Activated CD8-positive, alpha-beta T cell treated with anti-CD3 and anti-CD28 coated beads for 36 hours (primary cell): ENCODE data around the gene NAP1L4. TPM values are rescaled to one million over a fixed set of nuclear protein-coding genes. Genes with fewer than 3 reads are reported as not detected.

Source experiments
- ATAC-seq: fragments of 200-7000 bp; cut with Tn5 transposase; one replicate; pipeline ENCODE4 v1.10.0; 2021; ENCODE audit warnings: mild to moderate bottlenecking, moderate library complexity
- CTCF ChIA-PET: fragments of 350-600 bp; sonication (Branson Sonifier 250); formaldehyde crosslinking; loops from one replicate; lab custom pipeline; 2021; ENCODE audit warnings: antibody characterized with exemption; lab: Charles Lee
- POLR2A ChIA-PET: fragments of 350-600 bp; sonication (Branson Sonifier 250); formaldehyde crosslinking; loops from one replicate; lab custom pipeline; 2021; ENCODE audit warnings: antibody characterized with exemption; lab: Charles Lee
- DNase-seq: peaks from one replicate; pipeline ENCODE4 v3.0.0-alpha.2; 2020
- H3K27ac Mint-ChIP-seq: one replicate; pipeline ENCODE4 v1.8.0; 2021; ENCODE audit warnings: mild to moderate bottlenecking, mixed read lengths
- H3K27me3 Mint-ChIP-seq: one replicate; pipeline ENCODE4 v1.8.0; 2021; ENCODE audit warnings: mixed read lengths
- H3K36me3 Mint-ChIP-seq: one replicate; pipeline ENCODE4 v1.8.0; 2021; ENCODE audit warnings: low read depth, mixed read lengths
- H3K4me1 Mint-ChIP-seq: one replicate; pipeline ENCODE4 v1.8.0; 2021; ENCODE audit warnings: low read depth, mixed read lengths
- H3K4me3 Mint-ChIP-seq: one replicate; pipeline ENCODE4 v1.8.0; 2021; ENCODE audit warnings: mild to moderate bottlenecking, moderate library complexity, mixed read lengths
- H3K9me3 Mint-ChIP-seq: one replicate; pipeline ENCODE4 v1.8.0; 2021; ENCODE audit warnings: mixed read lengths
- CTCF ChIP-seq: fragments of 200-600 bp; IDR thresholded peaks from one replicate; pipeline ENCODE4 v1.8.0; 2022; ENCODE audit warnings: antibody characterized with exemption, mild to moderate bottlenecking
- intact Hi-C: fragments of 100-400 bp; cut with micrococcal nuclease; formaldehyde crosslinking; loops from one replicate; pipeline ENCODE4 v1.10.0; 2022
- total RNA-seq, 2 experiments: library from RNA; stranded (reverse); gene quantifications; one replicate each; pipeline ENCODE4 v1.2.3, GENCODE V29; 2021

The NAP1L4 gene
- total RNA-seq, 2 experiments from 2014 or later: 212 to 223 TPM

GRCh38 chr11:2897048-2897447 lies 95.1 kb downstream of the NAP1L4 start:
- ChIA-PET POLR2A (interaction anchor here (1.0 kb wide), 1 partner anchor 10 kb away, joined by 3 read pairs; no protein-coding TSS in a partner anchor), CTCF (interaction anchor here (1.0 to 1.9 kb wide), 2 partner anchors 9 to 33 kb away, joined by 3 to 6 read pairs; no protein-coding TSS in a partner anchor)
- Mint-ChIP-seq H3K4me3 (no peak overlapping the region), H3K9me3 (no peaks in the 10 kb centered on the region), H3K27ac (no peak overlapping the region), H3K36me3 (peaks cover 2% of the 10 kb centered on the region), H3K27me3 (no peaks in the 10 kb centered on the region), H3K4me1 (peaks cover 30% of the 10 kb centered on the region)
- TF ChIP-seq CTCF: no peak
- DNase-seq: no peak
- intact Hi-C loops: loop anchor here (10.0 kb wide), 1 partner anchor 592 kb away; the partner anchor contains the start of genes C11orf21 and TSPAN32
- ATAC-seq: no peak

GRCh38 chr11:2896047-2896446 lies 96.1 kb downstream of the NAP1L4 start:
- ChIA-PET CTCF (interaction anchor here (1.0 to 13.7 kb wide), 3 partner anchors 8 to 362 kb away, joined by 3 to 412 read pairs (median 6); no protein-coding TSS in a partner anchor), POLR2A (interaction anchor here (0.8 to 1.1 kb wide), 3 partner anchors 9 to 119 kb away, joined by 3 read pairs; no protein-coding TSS in a partner anchor)
- no peaks in the 10 kb centered on the region for H3K9me3 Mint-ChIP-seq
- H3K4me1 Mint-ChIP-seq: peaks cover 40% of the 10 kb centered on the region
- DNase-seq (no peak), ATAC-seq (no peak)
- H3K4me3 Mint-ChIP-seq: no peak overlapping the region
- peaks cover 2% of the 10 kb centered on the region for H3K36me3 Mint-ChIP-seq
- intact Hi-C loops: loop anchor here (10.0 kb wide), 1 partner anchor 591 kb away; the partner anchor contains the start of genes C11orf21 and TSPAN32
- no peak for TF ChIP-seq CTCF
- H3K27me3 Mint-ChIP-seq: no peaks in the 10 kb centered on the region
- H3K27ac Mint-ChIP-seq: no peak overlapping the region

Other genes starting within 250 kb of the NAP1L4 start
- 1 to 10 TPM; 1.6 TPM for gene CDKN1C, start 106.6 kb downstream of the NAP1L4 start, total RNA-seq
- 1 to 10 TPM; 3.6 to 3.7 TPM for gene PHLDA2, start 62.9 kb downstream of the NAP1L4 start, total RNA-seq
- 10 to 100 TPM; 82.7 to 88.2 TPM for gene CARS1, start 65.1 kb upstream of the NAP1L4 start, total RNA-seq
- gene OSBPL5, start 173.0 kb upstream of the NAP1L4 start, total RNA-seq: 1 to 10 TPM; 4.8 to 5.9 TPM
- not detected for gene MRGPRG, start 226.5 kb upstream of the NAP1L4 start, total RNA-seq
- not detected for gene MRGPRE, start 240.1 kb upstream of the NAP1L4 start, total RNA-seq